Liver (tissue), 9 donors: Measurements from ENCODE around the gene NRN1. TPM values are rescaled to one million over a fixed set of nuclear protein-coding genes. Genes with fewer than 3 reads are reported as not detected.

Source experiments
- DNase-seq: peaks from one replicate; pipeline ENCODE4 v3.0.0-alpha.2; 2017; ENCODE audit warnings: low spot score
- H3K27ac ChIP-seq, 2 donors: one replicate each; pipeline ENCODE4 v1.7.0; 2013; ENCODE audit warnings: inconsistent platforms in 2 of 2, low read length in 2 of 2, control low read depth in 1 of 2, low read depth in 1 of 2, mild to moderate bottlenecking in 1 of 2
- H3K27me3 ChIP-seq, 4 donors: one replicate each; pipeline versions ENCODE4 v1.6.1 to v1.7.0; 2013; ENCODE audit warnings: low read length in 3 of 4, inconsistent platforms in 1 of 4, mild to moderate bottlenecking in 1 of 4, moderate library complexity in 1 of 4; ENCODE audit not compliant: control insufficient read depth in 4 of 4, insufficient read depth in 4 of 4
- H3K36me3 ChIP-seq, 4 donors: one replicate each; pipeline versions ENCODE4 v1.6.1 to v1.7.0; 2013; ENCODE audit warnings: low read length in 3 of 4, mild to moderate bottlenecking in 3 of 4, low read depth in 1 of 4, moderate library complexity in 1 of 4; ENCODE audit not compliant: control insufficient read depth in 4 of 4, insufficient read depth in 3 of 4
- H3K4me1 ChIP-seq, 4 donors: one replicate each; pipeline versions ENCODE4 v1.6.1 to v1.7.0; 2013; ENCODE audit warnings: low read length in 3 of 4, mild to moderate bottlenecking in 3 of 4, moderate library complexity in 1 of 4; ENCODE audit not compliant: control insufficient read depth in 4 of 4, insufficient read depth in 4 of 4
- H3K4me3 ChIP-seq, 3 donors: one replicate each; pipeline versions ENCODE4 v1.6.1 to v1.7.0; 2013; ENCODE audit warnings: low read length in 3 of 3, control low read depth in 1 of 3, low read depth in 1 of 3, mild to moderate bottlenecking in 1 of 3
- H3K9ac ChIP-seq, 2 donors: one replicate each; pipeline ENCODE4 v1.7.0; 2013; ENCODE audit warnings: low read length in 2 of 2, mild to moderate bottlenecking in 2 of 2, moderate library complexity in 2 of 2, control low read depth in 1 of 2, low read depth in 1 of 2
- H3K9me3 ChIP-seq, 4 donors: one replicate each; pipeline versions ENCODE4 v1.6.1 to v1.7.0; 2013; ENCODE audit warnings: low read length in 3 of 4; ENCODE audit not compliant: control insufficient read depth in 4 of 4
- ATF3 ChIP-seq: IDR thresholded peaks from 2 replicates; pipeline ENCODE4 v1.6.1; 2016; ENCODE audit warnings: antibody characterized with exemption
- EGR1 ChIP-seq, 2 donors: IDR thresholded peaks; 2 replicates each; pipeline ENCODE4 v1.6.1; 2016 to 2018; ENCODE audit warnings: antibody characterized with exemption in 2 of 2, low read depth in 2 of 2
- FOXA1 ChIP-seq: IDR thresholded peaks from 2 replicates; pipeline ENCODE4 v1.6.1; 2016; ENCODE audit warnings: antibody characterized with exemption
- FOXA2 ChIP-seq: IDR thresholded peaks from 2 replicates; pipeline ENCODE4 v1.6.1; 2016; ENCODE audit warnings: antibody characterized with exemption
- GABPA ChIP-seq, 2 donors: IDR thresholded peaks in 1 of 2; conservative IDR thresholded peaks in 1 of 2; 2 replicates each; pipeline ENCODE4 v1.6.1; 2016; ENCODE audit warnings: antibody characterized with exemption in 2 of 2, mild to moderate bottlenecking in 1 of 2, moderate library complexity in 1 of 2
- HNF4A ChIP-seq, 2 donors: conservative IDR thresholded peaks; 2 replicates each; pipeline ENCODE4 v1.6.1; 2016; ENCODE audit warnings: antibody characterized with exemption in 2 of 2, mild to moderate bottlenecking in 2 of 2
- HNF4G ChIP-seq: IDR thresholded peaks from 2 replicates; pipeline ENCODE4 v1.6.1; 2016; ENCODE audit warnings: antibody characterized with exemption
- JUND ChIP-seq, 2 donors: IDR thresholded peaks; 2 replicates each; pipeline ENCODE4 v1.6.1; 2016; ENCODE audit warnings: antibody characterized with exemption in 2 of 2
- NR2F2 ChIP-seq: IDR thresholded peaks from 2 replicates; pipeline ENCODE4 v1.6.1; 2016; ENCODE audit warnings: antibody characterized with exemption
- RAD21 ChIP-seq, 2 donors: IDR thresholded peaks; 2 replicates each; pipeline ENCODE4 v1.6.1; 2016; ENCODE audit warnings: antibody characterized with exemption in 2 of 2, mild to moderate bottlenecking in 2 of 2
- REST ChIP-seq: IDR thresholded peaks from 2 replicates; pipeline ENCODE4 v1.6.1; 2016; ENCODE audit warnings: antibody characterized with exemption, mild to moderate bottlenecking
- RXRA ChIP-seq, 2 donors: IDR thresholded peaks; 2 replicates each; pipeline ENCODE4 v1.6.1; 2017 to 2018; ENCODE audit warnings: antibody characterized with exemption in 2 of 2, mild to moderate bottlenecking in 1 of 2
- SP1 ChIP-seq: IDR thresholded peaks from 2 replicates; pipeline ENCODE4 v1.6.1; 2018; ENCODE audit warnings: antibody characterized with exemption, mild to moderate bottlenecking
- TAF1 ChIP-seq: conservative IDR thresholded peaks from 2 replicates; pipeline ENCODE4 v1.6.1; 2016; ENCODE audit warnings: antibody characterized with exemption, mild to moderate bottlenecking
- YY1 ChIP-seq: IDR thresholded peaks from 2 replicates; pipeline ENCODE4 v1.6.1; 2016; ENCODE audit warnings: antibody characterized with exemption, mild to moderate bottlenecking
- ZBTB33 ChIP-seq: IDR thresholded peaks from 2 replicates; pipeline ENCODE4 v1.6.1; 2016; ENCODE audit warnings: antibody characterized with exemption
- WGBS: extraction: QIAGEN DNeasy Blood & Tissue Kit; methylation state at CpG from one replicate; pipeline ENCODE4 v1.1.7; 2013; 5-methylcytosine and 5-hydroxymethylcytosine counted together
- polyA plus RNA-seq, 2 donors: library from polyadenylated mRNA; stranded (reverse) in 1 of 2; unstranded in 1 of 2; fragments of 200-250 nt in 1 of 2; fragments of >200 nt in 1 of 2; fragmentation: Nextera tagmentation in 1 of 2; extraction: Ambion mirVana in 1 of 2; gene quantifications; one replicate each; pipeline versions ENCODE4 v1.2.1 to v1.2.3, GENCODE V29; 2013 to 2015
- total RNA-seq, 2 donors: library from RNA; depleted of rRNA; stranded (reverse); fragments of >200 nt; gene quantifications; one replicate each; pipeline ENCODE4 v1.2.3, GENCODE V29; 2014
- TF ChIP-seq, protein P1 (sequence below): fragments of 150-350 bp; IDR thresholded peaks from 2 replicates; pipeline ENCODE4 v1.5.1; 2017; ENCODE audit warnings: improper control_type of control experiment, low read depth, low read length; ENCODE audit not compliant: missing input control
- donor health status: healthy.
- donor health status: healthy.
- donor health status: healthy.
- donor health status: healthy.
- donor health status: healthy.

The NRN1 gene
- total and polyA plus RNA-seq, 4 donors: 1.2 to 2.9 (median 1.6) TPM

GRCh38 chr6:6005051-6006005, 1.4 kb downstream of the NRN1 start:
- Histone ChIP-seq H3K9ac (no peak overlapping the region), H3K4me1 (peaks cover 0 to 39% (median 26%) of the 10 kb centered on the region in 4 donors), H3K4me3 (peak overlapping the region in 1 of 3 donors; percentile 21), H3K36me3 (no peaks in the 10 kb centered on the region), H3K9me3 (peaks cover 0 to 12% (median 4%) of the 10 kb centered on the region in 4 donors), H3K27ac (no peak overlapping the region), H3K27me3 (peaks cover 0 to 47% (median 23%) of the 10 kb centered on the region in 4 donors)
- 9% methylated on average over 13 of the region's 13 CpGs for WGBS
- DNase-seq: no peak
- TF ChIP-seq, protein P1, sequence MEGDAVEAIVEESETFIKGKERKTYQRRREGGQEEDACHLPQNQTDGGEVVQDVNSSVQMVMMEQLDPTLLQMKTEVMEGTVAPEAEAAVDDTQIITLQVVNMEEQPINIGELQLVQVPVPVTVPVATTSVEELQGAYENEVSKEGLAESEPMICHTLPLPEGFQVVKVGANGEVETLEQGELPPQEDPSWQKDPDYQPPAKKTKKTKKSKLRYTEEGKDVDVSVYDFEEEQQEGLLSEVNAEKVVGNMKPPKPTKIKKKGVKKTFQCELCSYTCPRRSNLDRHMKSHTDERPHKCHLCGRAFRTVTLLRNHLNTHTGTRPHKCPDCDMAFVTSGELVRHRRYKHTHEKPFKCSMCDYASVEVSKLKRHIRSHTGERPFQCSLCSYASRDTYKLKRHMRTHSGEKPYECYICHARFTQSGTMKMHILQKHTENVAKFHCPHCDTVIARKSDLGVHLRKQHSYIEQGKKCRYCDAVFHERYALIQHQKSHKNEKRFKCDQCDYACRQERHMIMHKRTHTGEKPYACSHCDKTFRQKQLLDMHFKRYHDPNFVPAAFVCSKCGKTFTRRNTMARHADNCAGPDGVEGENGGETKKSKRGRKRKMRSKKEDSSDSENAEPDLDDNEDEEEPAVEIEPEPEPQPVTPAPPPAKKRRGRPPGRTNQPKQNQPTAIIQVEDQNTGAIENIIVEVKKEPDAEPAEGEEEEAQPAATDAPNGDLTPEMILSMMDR: no peak
- TF ChIP-seq HNF4A (conservative IDR thresholded peaks at IDR 0.05): no peak

- peaks cover 0 to 12% (median 4%) of the 10 kb centered on the region in 4 donors for H3K9me3 ChIP-seq
- WGBS: 10% methylated on average over 37 of the region's 37 CpGs
Observed at GRCh38 chr6:6004390-6004995, 2.2 kb downstream of the NRN1 start.

More at GRCh38 chr6:6004390-6004995, 2.2 kb downstream of the NRN1 start:
- no peak overlapping the region for H3K9ac ChIP-seq
- TF ChIP-seq HNF4A (conservative IDR thresholded peaks at IDR 0.05) (no peak), GABPA (IDR thresholded peaks at IDR 0.05 in 1 of 2, conservative IDR thresholded peaks at IDR 0.05 in 1 of 2) (no peak), ATF3 (no peak), TAF1 (no peak), SP1 (no peak), FOXA2 (no peak), RAD21 (IDR thresholded peaks at IDR 0.05) (no peak), RXRA (IDR thresholded peaks at IDR 0.05) (no peak), YY1 (no peak), REST (no peak), ZBTB33 (no peak), EGR1 (IDR thresholded peaks at IDR 0.05; ENCODE audit: low read depth in 2 of 2) (no peak), HNF4G (no peak), FOXA1 (no peak), JUND (IDR thresholded peaks at IDR 0.05) (no peak), NR2F2 (no peak)
- TF ChIP-seq, protein P1: no peak
- peaks cover 0 to 50% (median 26%) of the 10 kb centered on the region in 4 donors for H3K27me3 ChIP-seq
- no peaks in the 10 kb centered on the region for H3K36me3 ChIP-seq
- H3K4me1 ChIP-seq: peaks cover 0 to 42% (median 26%) of the 10 kb centered on the region in 4 donors
- H3K27ac ChIP-seq: peak overlapping the region in 1 of 2 donors; percentile 8
- H3K4me3 ChIP-seq: peak overlapping the region in 1 of 3 donors; percentile 35
- DNase-seq: no peak
